Heart left ventricle (tissue), 16 donors: ENCODE data around the gene DIS3L2. TPM values are rescaled to one million over a fixed set of nuclear protein-coding genes. Genes with fewer than 3 reads are reported as not detected.

ENCODE experiments used
- ATAC-seq, 4 donors: fragments of 200-7000 bp; cut with Tn5 transposase; one replicate each; pipeline ENCODE4 v1.9.1; 2020 to 2022; ENCODE audit warnings: moderate library complexity in 4 of 4, mild to moderate bottlenecking in 3 of 4, moderate number of reproducible peaks in 1 of 4
- DNase-seq, 5 donors: peaks; one replicate each; pipeline ENCODE4 v3.0.0-alpha.2; 2020
- H3K27ac ChIP-seq, 12 donors: fragments of 200-600 bp; sonication (generic) in 4 of 12; one replicate each; pipeline versions ENCODE4 v1.5.0 to v1.8.0; 2016 to 2022; ENCODE audit warnings: mild to moderate bottlenecking in 2 of 12
- H3K27me3 ChIP-seq, 9 donors: fragments of 200-600 bp; sonication (generic) in 2 of 9; one replicate each; pipeline versions ENCODE4 v1.5.1 to v1.8.0; 2016 to 2022; ENCODE audit warnings: mild to moderate bottlenecking in 3 of 9
- H3K36me3 ChIP-seq, 9 donors: fragments of 200-600 bp; sonication (generic) in 2 of 9; one replicate each; pipeline versions ENCODE4 v1.5.0 to v1.8.0; 2018 to 2022; ENCODE audit warnings: mild to moderate bottlenecking in 2 of 9
- H3K4me1 ChIP-seq, 12 donors: fragments of 200-600 bp; sonication (generic) in 4 of 12; one replicate each; pipeline versions ENCODE4 v1.5.0 to v1.8.0; 2016 to 2022; ENCODE audit warnings: mild to moderate bottlenecking in 3 of 12
- H3K4me3 ChIP-seq, 12 donors: fragments of 200-600 bp; sonication (generic) in 4 of 12; one replicate each; pipeline versions ENCODE4 v1.5.0 to v1.8.0; 2017 to 2022; ENCODE audit warnings: mild to moderate bottlenecking in 9 of 12, moderate library complexity in 4 of 12
- H3K9me3 ChIP-seq, 12 donors: fragments of 200-600 bp; sonication (generic) in 4 of 12; one replicate each; pipeline versions ENCODE4 v1.5.0 to v1.8.0; 2016 to 2022; ENCODE audit warnings: mild to moderate bottlenecking in 1 of 12
- POLR2A ChIP-seq, 2 donors: fragments of 450-650 bp; IDR thresholded peaks; one replicate each; pipeline ENCODE4 v1.6.1; 2017; ENCODE audit warnings: antibody characterized with exemption in 2 of 2, mild to moderate bottlenecking in 2 of 2, moderate library complexity in 2 of 2
- WGBS, 4 donors: extraction: QIAGEN DNeasy Blood & Tissue Kit in 2 of 4; methylation state at CpG; one replicate each; pipeline versions ENCODE4 v1.1.5 to v1.1.7; 2013 to 2018; 5-methylcytosine and 5-hydroxymethylcytosine counted together
- intact Hi-C, 10 donors: fragments of 100-400 bp; cut with DNase I; formaldehyde crosslinking; loops; one replicate each; pipeline versions ENCODE4 v1.11.1 to v1.14.2; 2022
- polyA plus RNA-seq, 2 donors: library from polyadenylated mRNA; stranded (reverse); fragments of 200-250 nt; gene quantifications; one replicate each; pipeline ENCODE4 v1.2.3, GENCODE V29; 2013
- total RNA-seq, 9 donors: library from RNA; depleted of rRNA in 2 of 9; stranded (reverse); fragments of >200 nt in 2 of 9; fragmentation: NEBNext Ultra II Directional in 3 of 9; extraction: Animal tissue kit (Norgen Biotek cat#: 25700) in 3 of 9; gene quantifications; one replicate each; pipeline versions ENCODE4 v1.1.0 to v1.2.4, GENCODE V29; 2016 to 2023
- TF ChIP-seq, protein P1 (sequence below), 12 donors: fragments of 200-600 bp; sonication (generic) in 4 of 12; IDR thresholded peaks; one replicate each; pipeline versions ENCODE4 v1.5.0 to v1.8.0; 2018 to 2022; ENCODE audit warnings: antibody characterized with exemption in 12 of 12, mild to moderate bottlenecking in 5 of 12
- donor health status: ischemic (EF 13 %, LVEDD 7.1; RV severe dilation, severe dysfunction).
- donor health status: healthy with polysubstance abuse.
- donor health status: DM: no; HTN: yes; CAD: no.
- donor health status: DM: no; HTN: no; CAD: no.
- donor health status: ischemic (EF 25% LVEDD 6.9; RV normal size, moderate dysfunction).
- donor health status: ischemic (EF 25% LVEDD 5.7; RV mildly dilated, moderate dysfunction).
- donor health status: healthy.
- donor health status: DM: yes; HTN: yes; CAD: no.
- donor health status: ischemic (EF 35%, LVEDD 5.7; RV mildly dilated, moderate dysfunction).
- donor health status: nonischemic (EF 11% LVEDD 7.7; RV severe dilation, severe dysfunction).
- donor health status: DM: yes; HTN: yes; CAD: no.
- donor health status: PGD.
- donor health status: ischemic (EF 29% LVEDD 5.4; RV normal size, mild dysfunction).
- donor health status: nonischemic (EF 23%, LVEDD 6.1; RV moderate dilation, normal function).

Gene DIS3L2
- total and polyA plus RNA-seq, 11 donors, result 12.4 to 27.3 (median 21.8) TPM

- H3K27ac ChIP-seq, result no peak overlapping the region
- H3K4me1 ChIP-seq, result peaks cover 0 to 13% (median 5%) of the 10 kb centered on the region in 12 donors
- whole genome bisulfite sequencing, 4 donors, result 90 to 97% (median 93%) methylated on average over 3 of the region's 3 CpGs
- no peak overlapping the region for H3K4me3 ChIP-seq
- no peaks in the 10 kb centered on the region for H3K36me3 ChIP-seq
- no peak for ATAC-seq
- no peaks in the 10 kb centered on the region for H3K9me3 ChIP-seq
- intact Hi-C loops, result no loop called here
- no peak for DNase-seq
- no peaks in the 10 kb centered on the region for H3K27me3 ChIP-seq
- no peak for TF ChIP-seq POLR2A (IDR thresholded peaks at IDR 0.05)
- TF ChIP-seq, protein P1, sequence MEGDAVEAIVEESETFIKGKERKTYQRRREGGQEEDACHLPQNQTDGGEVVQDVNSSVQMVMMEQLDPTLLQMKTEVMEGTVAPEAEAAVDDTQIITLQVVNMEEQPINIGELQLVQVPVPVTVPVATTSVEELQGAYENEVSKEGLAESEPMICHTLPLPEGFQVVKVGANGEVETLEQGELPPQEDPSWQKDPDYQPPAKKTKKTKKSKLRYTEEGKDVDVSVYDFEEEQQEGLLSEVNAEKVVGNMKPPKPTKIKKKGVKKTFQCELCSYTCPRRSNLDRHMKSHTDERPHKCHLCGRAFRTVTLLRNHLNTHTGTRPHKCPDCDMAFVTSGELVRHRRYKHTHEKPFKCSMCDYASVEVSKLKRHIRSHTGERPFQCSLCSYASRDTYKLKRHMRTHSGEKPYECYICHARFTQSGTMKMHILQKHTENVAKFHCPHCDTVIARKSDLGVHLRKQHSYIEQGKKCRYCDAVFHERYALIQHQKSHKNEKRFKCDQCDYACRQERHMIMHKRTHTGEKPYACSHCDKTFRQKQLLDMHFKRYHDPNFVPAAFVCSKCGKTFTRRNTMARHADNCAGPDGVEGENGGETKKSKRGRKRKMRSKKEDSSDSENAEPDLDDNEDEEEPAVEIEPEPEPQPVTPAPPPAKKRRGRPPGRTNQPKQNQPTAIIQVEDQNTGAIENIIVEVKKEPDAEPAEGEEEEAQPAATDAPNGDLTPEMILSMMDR (IDR thresholded peaks at IDR 0.05), result no peak
Measured at GRCh38 chr2:232117413-232117812, 155.9 kb downstream of the DIS3L2 start.

GRCh38 chr2:232120911-232121310 is 159.4 kb downstream of the DIS3L2 start:
- TF ChIP-seq, protein P1 (IDR thresholded peaks at IDR 0.05), result no peak
- TF ChIP-seq POLR2A (IDR thresholded peaks at IDR 0.05), result no peak
- H3K4me3 ChIP-seq, result no peak overlapping the region
- H3K9me3 ChIP-seq, result no peaks in the 10 kb centered on the region
- no peak overlapping the region for H3K27ac ChIP-seq
- H3K27me3 ChIP-seq, result no peaks in the 10 kb centered on the region
- no peaks in the 10 kb centered on the region for H3K36me3 ChIP-seq
- intact Hi-C loops, result no loop called here
- peaks cover 0 to 13% (median 5%) of the 10 kb centered on the region in 12 donors for H3K4me1 ChIP-seq
- DNase-seq (no peak), ATAC-seq (peak in 3 of 4 donors; percentile 41 to 50 (median 48))

DNA sequence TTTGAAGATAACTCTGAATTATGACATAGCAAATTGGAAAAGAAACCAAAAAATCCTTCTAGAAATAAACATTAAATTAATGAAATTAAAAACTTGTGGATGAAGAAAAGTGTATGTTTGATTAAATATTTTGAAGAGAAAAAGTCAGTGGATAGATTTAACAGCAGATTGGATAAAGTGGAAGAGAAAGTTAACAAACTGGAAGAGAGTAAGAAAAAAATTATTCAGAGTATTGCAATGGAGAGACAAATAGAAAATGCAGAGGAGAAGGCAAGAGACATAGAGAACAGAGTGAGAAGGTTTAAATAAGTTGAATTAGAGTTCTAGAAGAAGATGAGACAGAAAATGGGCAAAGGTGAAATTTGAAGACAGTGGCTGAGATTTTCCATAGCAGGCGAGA is 162.8 kb downstream of the DIS3L2 start:
- H3K4me1 ChIP-seq, result peaks cover 0 to 17% (median 5%) of the 10 kb centered on the region in 12 donors
- H3K4me3 ChIP-seq, result no peak overlapping the region
- H3K36me3 ChIP-seq, result no peaks in the 10 kb centered on the region
- H3K27me3 ChIP-seq, result no peaks in the 10 kb centered on the region
- intact Hi-C loops, result no loop called here
- WGBS, 4 donors, result 93 to 98% (median 97%) methylated on average over 1 of the region's 1 CpG
- H3K27ac ChIP-seq, result no peak overlapping the region
- ATAC-seq (no peak), DNase-seq (no peak)
- TF ChIP-seq, protein P1 (IDR thresholded peaks at IDR 0.05), result no peak
- no peak for TF ChIP-seq POLR2A (IDR thresholded peaks at IDR 0.05)
- H3K9me3 ChIP-seq, result no peaks in the 10 kb centered on the region

DNA sequence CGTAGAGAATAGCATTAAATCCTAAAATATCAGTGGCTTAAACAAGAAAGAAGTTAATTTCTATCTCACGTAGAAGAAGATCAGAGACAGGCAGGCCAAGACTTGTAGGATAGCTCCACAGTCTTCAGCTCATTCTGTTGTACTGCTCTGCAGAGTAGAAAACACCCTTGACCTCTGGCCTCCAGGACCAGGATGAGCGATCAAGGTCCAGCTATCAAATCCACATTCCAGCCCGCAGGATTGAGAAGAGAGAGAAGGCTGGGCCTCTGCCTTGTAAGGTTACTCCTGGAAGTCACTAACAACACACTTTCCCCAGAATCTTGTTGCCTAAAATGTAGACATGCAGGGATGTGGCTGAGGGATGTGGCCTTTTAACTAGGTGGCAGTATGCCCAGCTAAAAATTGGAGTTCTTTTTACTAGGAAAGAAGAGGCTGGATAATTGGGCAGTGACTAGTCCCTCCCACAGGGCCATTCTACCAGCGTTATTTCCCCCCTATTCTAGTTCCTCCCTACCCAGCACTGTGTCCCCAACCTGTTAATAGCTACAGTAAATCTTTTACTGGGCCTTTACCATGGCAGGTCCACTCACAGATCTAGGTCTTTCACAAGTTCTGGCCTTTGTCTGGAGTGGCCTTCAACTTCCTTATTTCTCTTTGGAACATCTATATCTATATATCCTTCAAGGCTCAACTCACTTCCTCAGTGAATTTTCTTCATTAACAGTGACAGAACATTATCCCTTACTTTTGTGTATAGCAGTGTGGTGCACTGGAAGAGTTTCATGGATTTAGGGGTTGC is 165.0 kb downstream of the DIS3L2 start:
- Histone ChIP-seq H3K4me1 (peaks cover 0 to 12% (median 0%) of the 10 kb centered on the region in 12 donors), H3K9me3 (no peaks in the 10 kb centered on the region), H3K27ac (no peak overlapping the region), H3K36me3 (peaks cover 0 to 13% (median 10%) of the 10 kb centered on the region in 9 donors), H3K27me3 (no peaks in the 10 kb centered on the region), H3K4me3 (no peak overlapping the region)
- WGBS, 4 donors, result 90 to 95% (median 90%) methylated on average over 5 of the region's 5 CpGs
- intact Hi-C loops, result no loop called here
- no peak for ATAC-seq
- DNase-seq, result no peak
- TF ChIP-seq, protein P1 (IDR thresholded peaks at IDR 0.05), result no peak
- no peak for TF ChIP-seq POLR2A (IDR thresholded peaks at IDR 0.05)
